Duodenal mucosa (tissue), 2 donors: ENCODE data around the gene TBC1D14.

ENCODE experiments used
- H3K27ac ChIP-seq: one replicate; pipeline ENCODE4 v1.7.0; 2013; ENCODE audit warnings: low read depth, low read length
- H3K27me3 ChIP-seq, 2 donors: one replicate each; pipeline ENCODE4 v1.7.0; 2013; ENCODE audit warnings: low read length in 2 of 2, control low read depth in 1 of 2; ENCODE audit not compliant: insufficient read depth in 2 of 2, control insufficient read depth in 1 of 2
- H3K36me3 ChIP-seq, 2 donors: one replicate each; pipeline ENCODE4 v1.7.0; 2013; ENCODE audit warnings: low read length in 2 of 2, control low read depth in 1 of 2; ENCODE audit not compliant: insufficient read depth in 2 of 2, control insufficient read depth in 1 of 2
- H3K4me1 ChIP-seq, 2 donors: one replicate each; pipeline ENCODE4 v1.7.0; 2013; ENCODE audit warnings: low read length in 2 of 2, control low read depth in 1 of 2; ENCODE audit not compliant: insufficient read depth in 2 of 2, control insufficient read depth in 1 of 2
- H3K4me3 ChIP-seq, 2 donors: one replicate each; pipeline ENCODE4 v1.7.0; 2013; ENCODE audit warnings: low read length in 2 of 2, low read depth in 1 of 2
- H3K9ac ChIP-seq, 2 donors: one replicate each; pipeline ENCODE4 v1.7.0; 2013; ENCODE audit warnings: low read length in 2 of 2, low read depth in 1 of 2
- H3K9me3 ChIP-seq, 2 donors: one replicate each; pipeline ENCODE4 v1.7.0; 2013; ENCODE audit warnings: low read length in 2 of 2, control low read depth in 1 of 2; ENCODE audit not compliant: control insufficient read depth in 1 of 2

TBC1D14 gene

DNA sequence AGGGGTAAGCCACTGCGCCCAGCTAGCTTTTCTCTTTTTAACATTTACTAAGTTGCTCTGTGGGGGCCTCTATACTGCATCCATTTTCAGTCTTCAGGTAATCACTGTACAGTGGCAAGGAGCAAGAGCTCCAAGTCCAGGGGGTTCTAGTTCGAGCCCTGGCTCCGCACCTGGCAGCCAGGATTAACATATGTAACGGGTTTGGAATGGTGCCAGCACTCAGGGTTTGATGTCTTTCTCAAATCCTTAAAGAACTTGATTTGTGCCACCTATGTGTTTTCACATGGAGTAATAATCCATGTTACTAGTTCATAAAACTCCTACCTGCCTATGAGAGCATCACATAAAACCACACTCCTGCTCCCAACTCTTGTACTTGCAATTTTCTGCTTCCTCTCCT, 153.7 kb downstream of the TBC1D14 start:
- Histone ChIP-seq H3K36me3 (peaks cover 34 to 64% of the 10 kb centered on the region in 2 donors), H3K4me3 (no peak overlapping the region), H3K9ac (no peak overlapping the region)

DNA sequence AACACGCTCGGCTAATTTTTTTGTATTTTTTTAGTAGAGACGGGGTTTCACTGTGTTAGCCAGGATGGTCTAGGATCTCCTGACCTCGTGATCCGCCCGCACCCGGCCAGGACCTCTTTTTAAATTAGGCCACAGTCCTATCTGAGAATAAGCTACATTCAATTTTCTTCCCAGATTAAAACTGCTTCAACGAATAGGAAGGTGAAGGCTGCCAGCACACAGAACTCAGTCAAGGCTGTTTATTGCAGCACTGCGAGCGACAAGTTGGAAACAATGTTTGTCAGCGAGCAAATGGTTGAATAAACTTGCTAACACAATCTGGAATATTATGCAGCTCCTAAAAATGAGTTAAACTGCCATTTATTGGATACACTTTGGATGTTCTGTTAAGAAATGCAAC, 156.4 kb downstream of the TBC1D14 start:
- H3K4me3 ChIP-seq: no peak overlapping the region
- H3K9ac ChIP-seq: no peak overlapping the region
- H3K9me3 ChIP-seq: no peaks in the 10 kb centered on the region
- peaks cover 19% of the 10 kb centered on the region in 2 donors for H3K4me1 ChIP-seq
- H3K36me3 ChIP-seq: peaks cover 17 to 38% of the 10 kb centered on the region in 2 donors
- no peaks in the 10 kb centered on the region for H3K27me3 ChIP-seq
- H3K27ac ChIP-seq: no peak overlapping the region

More for the DNA sequence above, 153.7 kb downstream of the TBC1D14 start:
- Histone ChIP-seq H3K27ac (no peak overlapping the region), H3K27me3 (no peaks in the 10 kb centered on the region), H3K9me3 (no peaks in the 10 kb centered on the region), H3K4me1 (peaks cover 13 to 14% of the 10 kb centered on the region in 2 donors)

GRCh38 chr4:7066493-7066892, 156.9 kb downstream of the TBC1D14 start:
- H3K27ac ChIP-seq: no peak overlapping the region
- H3K4me3 ChIP-seq: peak overlapping the region; percentile 83 to 86
- no peaks in the 10 kb centered on the region for H3K9me3 ChIP-seq

GRCh38 chr4:7067126-7067451, 157.5 kb downstream of the TBC1D14 start:
- Histone ChIP-seq H3K9me3 (no peaks in the 10 kb centered on the region), H3K4me1 (peaks cover 19% of the 10 kb centered on the region in 2 donors), H3K36me3 (peaks cover 6 to 27% of the 10 kb centered on the region in 2 donors), H3K27ac (no peak overlapping the region), H3K4me3 (peak overlapping the region; percentile 83 to 86), H3K9ac (peak overlapping the region; percentile 69 to 74), H3K27me3 (no peaks in the 10 kb centered on the region)

More at GRCh38 chr4:7066493-7066892, 156.9 kb downstream of the TBC1D14 start:
- H3K9ac ChIP-seq: peak overlapping the region in 1 of 2 donors; percentile 74
- H3K36me3 ChIP-seq: peaks cover 12 to 33% of the 10 kb centered on the region in 2 donors
- H3K4me1 ChIP-seq: peaks cover 19% of the 10 kb centered on the region in 2 donors
- H3K27me3 ChIP-seq: no peaks in the 10 kb centered on the region

- no peaks in the 10 kb centered on the region for H3K27me3 ChIP-seq
- H3K4me1 ChIP-seq: peaks cover 19% of the 10 kb centered on the region in 2 donors
- peak within 1 kb of the TSS; percentile 69 to 74 for H3K9ac ChIP-seq
- peak within 1 kb of the TSS; percentile 71 for H3K27ac ChIP-seq
- H3K36me3 ChIP-seq: peaks cover 6 to 25% of the 10 kb centered on the region in 2 donors
- H3K9me3 ChIP-seq: no peaks in the 10 kb centered on the region
- peak within 1 kb of the TSS; percentile 83 to 86 for H3K4me3 ChIP-seq
These were observed 158.0 kb downstream of the TBC1D14 start, which contains the start of gene GRPEL1 for GRCh38 chr4:7067452-7068278. GRPEL1 (minus strand) TSS chr4:7068064; CDS start chr4:7068032, 32 bp downstream.

GRCh38 chr4:7068279-7068842, 158.7 kb downstream of the TBC1D14 start:
- Histone ChIP-seq H3K4me3 (peak overlapping the region; percentile 74 to 79), H3K9me3 (no peaks in the 10 kb centered on the region), H3K4me1 (peaks cover 19% of the 10 kb centered on the region in 2 donors), H3K9ac (peak overlapping the region; percentile 59 to 61), H3K27me3 (no peaks in the 10 kb centered on the region), H3K27ac (peak overlapping the region; percentile 71), H3K36me3 (peaks cover 6 to 18% of the 10 kb centered on the region in 2 donors)

DNA sequence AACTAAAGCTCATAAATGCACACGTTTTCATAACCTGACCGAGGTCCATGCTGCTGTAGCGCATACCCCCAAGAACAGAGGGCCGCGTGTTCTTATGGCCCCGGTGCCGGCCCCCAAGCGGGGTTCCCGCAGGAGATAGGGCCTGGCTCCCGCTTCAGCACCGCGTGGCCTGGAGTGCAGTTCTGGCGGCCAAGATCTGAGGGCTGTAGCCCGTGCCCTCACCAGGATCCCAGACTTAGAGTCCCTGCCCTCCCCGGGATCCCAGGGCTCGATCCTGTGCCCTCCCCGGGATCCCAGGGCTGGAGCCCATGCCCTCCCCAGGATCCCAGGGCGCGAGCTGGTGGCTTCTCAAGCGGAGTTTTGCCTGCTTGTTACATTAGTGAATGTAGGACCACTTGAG, 159.3 kb downstream of the TBC1D14 start:
- H3K4me3 ChIP-seq: peak overlapping the region; percentile 74 to 79
- H3K9ac ChIP-seq: peak overlapping the region; percentile 59 to 61
- no peak overlapping the region for H3K27ac ChIP-seq

DNA sequence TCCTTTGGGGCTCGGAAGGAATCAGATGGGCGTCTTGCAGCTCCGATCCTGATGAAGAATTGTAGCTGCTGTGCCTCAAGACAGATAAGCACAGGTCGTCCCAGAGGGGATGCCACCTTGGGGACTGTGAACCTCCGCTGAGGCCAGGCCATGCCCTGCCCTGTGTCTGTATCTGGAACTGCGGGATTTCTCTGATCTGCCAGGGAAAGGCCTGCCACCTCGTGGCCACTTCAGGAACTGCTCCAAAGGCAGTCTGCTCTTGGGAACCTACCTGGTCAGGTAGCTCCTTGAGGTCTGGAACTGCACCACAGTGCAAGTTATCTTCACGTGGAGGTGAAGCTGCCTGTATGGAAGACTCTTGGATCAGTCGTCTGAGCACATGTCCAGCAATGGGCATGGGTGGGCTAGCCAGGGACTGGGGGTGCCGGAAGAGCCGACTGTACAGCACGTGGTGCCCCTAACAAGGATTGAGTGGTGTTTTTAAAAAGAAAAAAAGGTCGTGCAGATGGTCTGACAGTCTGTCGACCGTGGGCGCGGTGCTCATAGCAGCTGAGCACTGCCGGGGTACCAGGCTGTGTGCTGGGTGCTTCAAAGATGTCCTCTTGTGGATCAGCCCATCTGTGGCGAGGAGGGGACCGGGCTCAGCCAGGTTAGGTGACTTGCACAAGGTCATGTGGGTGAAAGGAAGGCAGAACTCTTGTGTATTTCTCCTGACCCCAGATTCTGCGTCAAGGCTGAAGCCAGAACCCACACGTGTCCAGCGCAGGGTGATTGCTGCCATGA, 161.3 kb downstream of the TBC1D14 start:
- Histone ChIP-seq H3K27me3 (no peaks in the 10 kb centered on the region), H3K4me1 (peaks cover 19 to 29% of the 10 kb centered on the region in 2 donors), H3K27ac (no peak overlapping the region), H3K36me3 (no peaks in the 10 kb centered on the region), H3K9ac (no peak overlapping the region), H3K9me3 (no peaks in the 10 kb centered on the region), H3K4me3 (no peak overlapping the region)

More for the DNA sequence above, 159.3 kb downstream of the TBC1D14 start:
- H3K4me1 ChIP-seq: peaks cover 19 to 22% of the 10 kb centered on the region in 2 donors
- H3K27me3 ChIP-seq: no peaks in the 10 kb centered on the region
- no peaks in the 10 kb centered on the region for H3K9me3 ChIP-seq
- H3K36me3 ChIP-seq: peaks cover 3 to 12% of the 10 kb centered on the region in 2 donors

DNA sequence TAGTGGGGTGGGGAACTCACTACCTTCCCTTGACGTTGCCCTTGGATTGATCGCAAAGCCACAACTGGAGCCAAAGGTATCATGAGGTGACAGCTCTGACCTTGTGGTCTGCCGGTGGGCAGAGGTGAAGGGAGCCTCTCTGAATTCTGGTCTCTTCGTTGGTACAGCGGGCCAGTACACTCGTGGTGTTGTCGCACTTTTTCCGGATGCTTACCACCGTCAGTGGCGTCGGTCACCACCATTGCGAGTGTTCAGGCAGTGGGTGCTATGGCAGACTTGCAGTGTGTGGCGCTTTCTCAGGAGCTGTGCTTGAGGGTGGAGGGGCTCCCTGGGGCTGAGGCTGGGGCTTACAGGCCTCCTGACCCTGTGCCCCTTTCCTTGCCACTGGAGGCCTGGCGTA, 163.4 kb downstream of the TBC1D14 start:
- Histone ChIP-seq H3K36me3 (no peaks in the 10 kb centered on the region), H3K9ac (no peak overlapping the region), H3K27ac (no peak overlapping the region), H3K27me3 (no peaks in the 10 kb centered on the region), H3K9me3 (no peaks in the 10 kb centered on the region), H3K4me1 (peaks cover 6 to 14% of the 10 kb centered on the region in 2 donors), H3K4me3 (no peak overlapping the region)
